HG03432 (cell line): ENCODE measurements around the gene FAM151B.
"Not testable (repeated sequence)": the region's sequence is repeated elsewhere in the genome, so short reads cannot be mapped to it uniquely, and the experiment has no call there.

Source experiments
- ATAC-seq: cut with Tn5 transposase; IDR thresholded peaks from one replicate; pipeline ENCODE4 v1.9.1; 2021; ENCODE audit warnings: mild to moderate bottlenecking, moderate library complexity; ENCODE audit not compliant: unreplicated experiment

FAM151B gene, protein sequence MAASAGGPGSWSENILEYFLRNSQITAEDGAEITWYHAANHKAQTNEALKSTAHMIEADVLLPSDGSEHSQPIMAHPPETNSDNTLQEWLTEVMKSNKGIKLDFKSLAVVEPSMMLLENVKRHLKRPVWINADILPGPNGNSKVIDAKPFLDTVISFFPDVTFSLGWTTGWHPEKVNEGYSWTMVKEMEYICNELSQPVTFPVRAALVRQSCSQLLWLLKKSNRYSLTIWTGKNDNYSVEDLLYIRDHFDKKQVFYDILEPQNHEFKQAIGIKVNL

DNA sequence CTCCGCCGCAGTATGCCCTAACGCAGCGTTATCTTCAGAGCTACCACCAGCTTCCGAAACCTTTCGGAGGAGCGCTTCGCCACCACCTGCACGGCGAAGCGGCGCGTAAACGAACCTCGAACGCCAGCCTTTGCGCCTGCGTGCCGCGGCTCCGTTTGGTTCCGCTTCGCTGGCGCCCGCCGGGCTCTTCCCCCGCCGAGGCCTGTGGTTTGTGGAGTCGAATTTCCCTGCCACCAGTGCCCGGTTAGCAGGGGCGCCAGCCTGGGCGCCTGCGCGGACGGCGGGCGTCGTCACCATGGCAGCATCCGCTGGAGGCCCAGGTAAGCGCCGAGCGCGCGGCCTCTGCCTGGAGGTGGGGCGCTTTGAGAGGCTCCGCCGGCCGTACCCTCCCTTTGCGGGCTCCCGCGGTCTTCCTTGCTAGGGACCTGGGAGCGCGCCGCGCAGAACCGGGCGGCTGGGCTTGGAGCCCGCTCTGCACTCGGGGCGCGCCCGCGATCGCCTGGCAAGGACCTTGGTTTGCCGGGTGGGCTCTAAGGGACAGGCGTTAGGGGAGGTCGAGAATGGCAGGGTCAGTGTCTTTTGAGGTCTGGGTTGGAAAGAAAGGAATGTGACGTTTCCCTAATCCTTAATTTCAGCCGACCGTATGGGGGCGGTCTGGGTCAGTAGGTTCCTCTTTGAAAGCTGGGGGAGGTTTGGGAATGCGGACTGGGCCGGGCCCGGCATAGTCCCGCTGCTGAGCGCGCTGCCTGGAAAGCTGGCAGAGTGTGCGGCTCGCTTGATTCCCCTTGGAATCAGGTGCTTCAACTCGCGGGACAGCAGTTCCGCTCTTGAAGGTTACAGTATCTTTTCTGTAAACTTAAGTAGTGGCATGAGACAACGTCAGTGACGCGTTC is at the start of gene FAM151B:
Gene FAM151B, plus strand, starts transcription at position 272 of the 893 bp plus-strand sequence. Its CDS starts 24 bp downstream, at position 296.
- ATAC-seq = peak; percentile 95

DNA sequence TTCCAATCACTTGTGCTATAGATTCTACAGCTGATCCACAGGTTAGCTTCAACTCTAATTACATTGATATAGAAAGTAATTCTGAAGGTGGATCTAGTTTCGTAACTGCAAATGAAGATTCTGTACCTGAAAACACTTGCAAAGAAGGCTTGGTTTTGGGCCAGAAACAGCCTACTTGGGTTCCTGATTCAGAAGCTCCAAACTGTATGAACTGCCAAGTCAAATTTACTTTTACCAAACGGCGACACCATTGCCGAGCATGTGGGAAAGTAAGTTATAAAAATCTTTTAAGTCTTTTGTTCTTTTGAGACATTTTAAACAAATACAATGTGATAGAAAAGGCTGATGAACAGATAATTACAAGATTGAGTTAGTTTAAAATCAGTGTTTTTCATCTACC is 49.2 kb upstream of the FAM151B start:
- ATAC-seq = no peak

DNA sequence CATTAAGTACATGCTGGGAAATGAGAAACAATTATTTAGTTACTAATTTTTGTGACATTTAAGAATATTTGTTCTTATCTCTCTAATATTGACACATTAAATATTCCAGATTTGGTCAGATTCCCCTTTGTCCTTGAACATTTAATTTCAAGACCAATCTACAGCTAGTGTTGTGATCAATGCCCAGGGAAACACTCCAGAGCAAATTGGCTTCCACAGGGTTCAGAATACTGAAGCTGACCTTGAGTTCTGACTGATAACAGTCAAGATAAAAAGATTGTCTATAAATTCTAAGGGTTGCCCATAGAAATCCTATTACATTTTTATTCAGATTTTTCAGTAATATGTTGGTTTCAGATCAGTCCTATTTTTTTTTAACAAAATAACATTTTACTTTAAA is 48.7 kb upstream of the FAM151B start:
- ATAC-seq = no peak

DNA sequence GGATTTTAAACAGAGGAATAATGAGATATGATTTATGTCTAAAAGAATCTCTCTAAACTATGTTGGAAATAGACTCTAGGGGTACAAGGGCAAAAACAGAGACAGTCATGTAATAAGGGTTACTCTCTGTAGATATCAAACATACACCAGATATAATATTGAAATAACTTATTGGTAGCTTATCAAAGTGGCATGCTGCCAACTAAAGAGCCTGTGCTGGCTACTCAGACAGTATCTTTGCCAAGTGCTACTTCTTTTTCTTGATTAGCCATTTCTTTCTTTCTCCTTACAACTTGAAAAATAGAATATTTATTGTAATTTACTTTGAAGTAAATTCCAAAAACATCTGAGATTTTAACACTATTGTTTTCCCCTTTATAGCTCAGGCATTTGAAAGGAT is 45.2 kb upstream of the FAM151B start:
- no peak for ATAC-seq

DNA sequence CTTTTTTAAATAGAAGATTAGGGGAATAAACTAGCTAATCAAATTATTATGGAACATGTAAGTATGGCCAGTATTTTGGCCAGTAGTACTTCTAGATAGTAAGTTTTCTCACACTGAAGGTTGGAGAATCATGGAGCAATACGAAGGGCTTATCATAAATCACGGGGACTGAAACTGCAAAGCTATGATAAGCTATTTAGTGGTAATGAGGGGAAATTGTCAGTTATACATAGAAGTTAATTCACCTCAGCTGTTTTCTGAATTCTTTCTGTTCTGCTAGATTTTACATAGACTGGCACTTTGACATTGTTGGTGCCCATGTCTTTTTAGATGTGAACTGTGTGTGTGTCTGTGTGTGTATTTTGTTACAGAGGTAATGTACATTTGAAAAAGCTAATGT is 34.5 kb upstream of the FAM151B start:
- no peak for ATAC-seq

DNA sequence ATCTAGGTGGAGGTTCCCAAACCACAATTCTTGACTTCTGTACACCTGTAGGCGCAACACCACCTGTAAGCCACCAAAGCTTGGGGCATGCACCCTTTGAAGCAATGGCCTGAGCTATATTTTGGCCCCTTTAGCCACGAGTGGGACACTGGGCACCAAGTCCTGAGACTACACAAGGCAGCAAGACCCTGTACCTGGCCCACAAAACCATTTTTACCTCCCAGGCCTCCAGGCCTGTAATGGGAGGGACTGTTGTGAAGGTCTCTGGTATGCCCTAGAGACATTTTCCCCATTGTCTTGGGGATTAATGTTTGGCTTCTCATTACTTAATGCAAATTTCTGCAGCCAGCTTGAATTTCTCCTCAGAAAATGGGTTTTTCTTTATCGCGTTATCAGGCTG is 24.6 kb upstream of the FAM151B start:
- no peak for ATAC-seq

DNA sequence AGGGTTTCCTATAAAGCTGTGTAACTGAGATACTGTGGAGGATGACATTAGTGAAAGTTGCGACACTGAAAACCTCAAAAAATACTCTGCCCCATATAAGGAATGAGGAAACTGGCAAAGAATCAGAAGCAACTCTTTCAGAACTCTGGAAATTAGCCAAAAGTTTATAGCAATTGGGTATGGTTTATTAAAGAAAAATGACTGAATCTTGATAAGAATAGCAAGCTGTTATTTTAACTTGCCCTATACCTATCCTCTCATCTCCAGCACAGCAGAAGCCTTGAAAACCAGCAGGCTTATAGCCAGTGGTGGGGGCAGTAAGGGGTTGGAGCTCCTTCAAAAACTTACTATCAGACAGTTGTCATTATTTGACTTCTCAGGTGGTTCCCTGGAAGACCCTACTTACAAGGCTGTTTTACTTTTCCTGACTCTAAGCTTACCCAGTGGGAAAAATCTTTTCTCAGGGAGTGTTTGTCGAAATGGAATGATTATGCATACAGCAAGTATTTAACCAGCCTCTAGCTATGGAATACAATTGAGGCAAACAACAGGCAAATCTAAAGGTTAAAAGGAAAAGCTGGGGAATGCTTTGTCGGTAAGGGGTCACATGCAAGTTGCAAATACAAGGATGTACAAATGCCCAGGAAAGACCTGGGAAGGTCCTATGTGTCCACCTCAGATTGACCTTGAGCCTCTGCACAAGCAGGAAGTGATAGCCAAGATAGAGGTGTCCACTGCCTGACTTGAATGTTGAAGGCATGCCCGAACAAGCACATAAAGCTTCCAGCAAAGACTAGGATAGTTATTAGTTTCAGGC is 21.0 kb upstream of the FAM151B start:
- no peak for ATAC-seq

DNA sequence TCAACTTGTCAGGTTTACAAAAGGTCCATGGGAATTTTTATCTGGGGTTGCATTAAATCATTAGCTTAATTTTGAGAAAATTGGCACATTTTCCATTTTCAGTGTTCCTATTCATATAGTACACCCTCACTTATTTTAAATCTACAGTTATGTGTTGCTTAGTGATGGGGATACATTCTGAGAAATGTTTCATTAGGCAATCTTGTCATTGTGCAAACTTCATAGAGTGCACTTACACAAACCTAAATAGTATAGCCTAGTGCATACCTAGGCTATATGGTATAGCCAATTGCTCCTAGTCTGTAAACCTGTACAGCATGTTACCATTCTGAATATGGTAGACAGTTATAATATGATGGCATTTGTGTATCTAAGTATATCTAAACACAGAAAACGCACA is 19.8 kb upstream of the FAM151B start:
- no peak for ATAC-seq

DNA sequence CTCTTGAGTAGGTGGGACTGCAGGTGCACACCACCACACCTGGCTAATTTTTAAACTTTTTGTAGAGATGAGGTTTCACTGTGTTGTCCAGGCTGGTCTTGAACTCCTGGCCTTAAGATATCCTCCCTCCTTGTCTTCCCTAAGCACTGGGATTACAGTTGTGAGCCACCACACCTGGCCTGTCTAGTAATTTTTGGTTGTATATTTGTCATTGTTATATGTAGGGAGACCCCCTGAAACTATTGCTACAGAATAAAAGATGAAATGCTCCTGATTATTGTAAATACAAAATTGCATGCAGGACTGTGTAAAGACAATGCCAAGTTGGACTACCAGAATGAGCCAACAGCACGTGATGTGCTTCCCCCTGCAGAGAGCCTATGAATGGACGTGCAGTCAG is 17.3 kb upstream of the FAM151B start:
- not testable (repeated sequence) for ATAC-seq

DNA sequence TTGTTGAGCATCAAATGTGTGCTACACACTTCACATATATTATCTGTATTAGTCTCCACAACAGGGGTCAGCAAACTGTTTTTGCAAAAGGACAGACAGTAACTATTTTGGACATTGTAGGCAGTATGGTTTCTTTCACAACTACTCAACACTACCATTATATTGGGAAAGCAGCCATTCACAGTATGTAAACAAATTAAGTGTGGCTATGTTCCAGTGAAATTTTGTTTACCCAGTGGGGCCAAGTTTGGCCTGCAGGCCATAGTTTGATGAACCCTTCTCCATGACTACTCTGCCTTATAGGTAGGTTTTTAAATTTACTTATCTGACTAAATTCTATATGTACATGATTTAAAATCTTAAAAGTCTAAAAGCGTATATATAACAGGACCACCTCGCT is 13.0 kb upstream of the FAM151B start:
- no peak for ATAC-seq

DNA sequence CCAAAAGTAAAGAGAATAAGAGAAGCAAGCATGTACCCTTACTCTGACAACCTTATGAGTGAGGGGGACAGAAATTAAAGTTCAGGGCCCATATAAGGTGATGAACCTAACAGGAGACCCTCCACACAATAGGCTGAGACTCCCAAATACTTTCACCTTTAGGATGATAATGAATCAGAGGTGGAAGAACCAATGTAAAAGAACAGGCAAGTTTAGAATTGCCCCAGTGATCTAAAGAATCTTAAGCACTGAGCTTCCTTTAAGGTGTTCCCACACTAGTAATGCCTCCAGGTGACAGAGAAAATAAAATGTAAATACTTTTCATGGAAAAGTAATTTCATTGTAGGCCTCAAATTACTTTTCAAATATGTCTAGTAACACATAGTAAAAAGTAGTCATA is 8.2 kb upstream of the FAM151B start:
- no peak for ATAC-seq

DNA sequence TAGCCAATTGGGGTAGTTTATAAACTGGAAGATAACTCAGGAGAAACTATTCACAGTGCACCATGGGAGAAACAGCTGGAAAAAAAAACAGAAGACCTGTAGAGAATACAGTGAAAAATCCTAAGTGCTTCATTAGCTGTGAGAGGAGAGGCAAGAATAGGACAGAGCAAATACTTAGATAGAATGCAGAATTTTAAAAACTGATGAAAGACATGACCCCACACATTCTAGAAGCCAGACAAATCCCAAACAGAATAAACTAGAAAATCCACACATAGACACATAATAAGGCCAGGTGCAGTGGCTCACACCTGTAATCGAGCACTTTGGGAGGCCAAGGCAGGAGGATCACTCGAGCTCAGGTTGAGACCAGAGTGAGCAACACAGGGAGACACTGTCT is 7.5 kb upstream of the FAM151B start:
- no peak for ATAC-seq

DNA sequence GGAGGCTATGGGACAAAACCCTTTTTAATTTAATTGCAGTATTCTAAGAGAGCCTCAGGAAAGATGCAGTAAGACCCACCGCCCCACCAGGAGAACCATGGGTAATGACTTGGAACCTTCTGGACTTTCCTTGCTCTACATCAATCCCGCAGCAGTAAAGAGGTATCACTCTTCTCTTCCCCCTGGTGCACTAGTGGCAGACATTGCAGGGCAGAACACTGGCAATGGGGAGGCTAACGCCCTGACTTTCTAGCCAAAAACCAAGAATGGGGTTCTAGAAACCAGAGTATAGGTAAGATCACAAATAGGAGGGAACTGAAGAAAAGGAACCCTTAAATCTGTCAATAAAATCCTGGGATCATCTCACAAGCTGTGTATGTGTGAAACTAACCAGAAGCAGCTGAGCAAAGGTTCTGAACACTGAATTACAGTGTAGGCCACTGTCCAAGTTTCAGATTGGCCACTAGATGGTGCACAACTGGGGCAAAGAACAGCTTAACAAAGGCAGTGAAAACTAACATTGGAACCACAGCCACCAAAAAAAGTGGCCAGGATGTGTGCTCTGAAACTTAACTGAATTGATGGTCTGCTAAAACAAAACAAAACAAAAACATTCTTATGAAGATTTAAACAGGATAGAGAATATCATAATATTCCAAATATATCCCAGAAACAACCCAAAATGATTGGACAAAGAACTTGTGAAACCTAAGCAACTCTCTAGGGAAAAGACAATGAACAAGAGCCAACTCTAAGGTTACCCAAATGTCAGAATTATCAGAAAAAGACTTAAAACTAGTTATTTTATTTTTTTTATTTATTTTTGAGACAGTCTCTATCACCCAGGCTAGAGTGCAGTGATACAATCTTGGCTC is 6.6 kb upstream of the FAM151B start:
- peak; percentile 47 for ATAC-seq

DNA sequence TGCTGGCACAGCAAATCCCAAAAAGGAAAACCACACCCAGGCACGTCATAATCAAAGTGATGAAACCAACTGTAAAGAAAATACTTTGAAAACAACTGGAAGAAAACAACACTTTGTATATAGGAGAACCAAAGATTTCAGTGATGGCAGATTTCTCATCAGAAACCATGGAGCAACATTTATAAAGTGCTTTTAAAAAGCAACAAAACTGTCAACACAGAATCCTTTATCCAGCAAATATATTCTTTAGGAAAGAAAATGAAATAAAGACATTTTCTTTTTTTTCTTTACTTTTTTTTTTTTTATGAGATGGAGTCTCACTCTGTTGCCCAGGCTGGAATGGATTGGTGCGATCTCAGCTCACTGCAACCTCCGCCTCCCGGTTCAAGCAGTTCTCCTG is 5.3 kb upstream of the FAM151B start:
- ATAC-seq = no peak

DNA sequence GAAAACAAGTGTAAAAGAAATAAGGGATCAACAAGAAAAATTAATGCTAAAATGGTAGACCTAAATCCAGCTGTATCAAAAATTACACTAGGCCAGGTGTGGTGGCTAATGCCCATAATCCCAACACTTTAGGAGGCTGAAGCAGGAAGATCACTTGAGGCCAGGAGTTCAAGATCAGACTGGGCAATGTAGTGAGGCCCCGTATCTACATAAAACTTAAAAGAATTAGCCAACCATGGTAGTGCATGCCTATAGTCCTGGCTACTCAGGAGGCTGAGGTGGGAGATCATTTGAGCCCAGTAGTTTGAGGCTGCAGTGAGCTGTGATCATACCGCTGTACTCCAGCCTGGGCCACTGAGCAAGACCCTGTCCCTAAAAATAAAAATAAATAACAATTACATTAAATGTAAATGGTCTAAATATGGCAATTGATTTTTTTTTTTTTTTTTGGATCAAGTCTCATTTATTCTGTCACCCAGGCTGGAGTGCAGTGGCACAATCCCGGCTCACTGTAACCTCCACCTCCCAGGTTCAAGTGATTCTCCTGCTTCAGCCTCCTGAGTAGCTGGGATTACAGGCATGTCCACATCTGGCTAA is 4.2 kb upstream of the FAM151B start:
- ATAC-seq = no peak

DNA sequence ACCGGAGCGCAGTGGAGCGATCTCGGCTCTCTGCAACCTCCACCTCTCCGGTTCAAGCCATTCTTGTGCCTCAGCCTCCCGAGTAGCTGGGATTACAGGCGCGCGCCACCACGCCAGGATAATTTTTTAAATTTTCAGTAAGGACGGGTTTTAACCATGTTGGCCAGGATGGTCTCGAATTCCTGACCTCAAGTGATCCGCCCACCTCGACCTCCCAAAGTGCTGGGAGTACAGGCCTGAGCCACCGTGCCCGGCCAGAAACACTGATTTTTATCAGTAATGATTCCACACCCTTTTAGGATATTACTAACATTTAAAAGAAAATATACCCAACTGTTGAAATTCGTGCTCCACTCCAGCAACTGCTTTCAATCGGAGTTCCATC is 464 bp upstream of the FAM151B start:
- ATAC-seq = no peak

DNA sequence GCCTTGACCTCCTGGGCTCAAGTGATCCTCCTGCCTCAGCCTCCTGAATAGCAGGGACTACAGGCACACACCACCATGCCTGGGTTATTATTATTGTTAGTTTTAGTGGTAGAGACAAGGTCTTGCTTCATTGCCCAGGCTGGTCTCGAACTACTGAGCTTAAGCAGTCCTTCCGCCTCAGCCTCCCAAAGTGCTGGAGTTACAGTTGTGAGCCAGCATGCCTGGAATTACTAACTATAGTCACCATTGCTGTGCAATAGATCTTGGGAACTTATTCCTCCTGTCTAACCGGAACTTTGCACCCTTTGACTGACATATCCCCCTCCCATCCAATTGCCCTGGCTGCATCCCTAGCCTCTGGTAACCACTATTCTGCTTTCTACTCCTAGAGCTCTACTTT is 3.4 kb downstream of the FAM151B start:
- no peak for ATAC-seq

DNA sequence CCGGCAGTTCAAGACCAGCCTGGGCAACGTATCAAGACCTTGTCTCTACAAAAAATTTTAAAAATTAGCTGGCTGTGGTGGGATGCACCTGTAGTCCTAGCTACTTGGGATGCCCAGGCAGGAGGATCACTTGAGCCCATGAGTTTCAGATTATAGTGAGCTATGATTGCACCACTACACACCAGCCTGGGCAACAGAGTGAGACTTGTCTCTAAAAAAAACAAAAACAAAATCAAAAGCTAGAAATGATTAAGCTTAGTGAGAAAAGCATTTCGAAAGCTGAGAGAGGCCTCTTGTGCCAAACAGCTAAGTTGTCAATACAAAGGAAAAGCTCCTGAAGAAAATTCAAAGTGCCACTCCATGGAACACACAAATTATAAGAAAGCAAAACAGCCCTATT is 4.8 kb downstream of the FAM151B start:
- no peak for ATAC-seq

DNA sequence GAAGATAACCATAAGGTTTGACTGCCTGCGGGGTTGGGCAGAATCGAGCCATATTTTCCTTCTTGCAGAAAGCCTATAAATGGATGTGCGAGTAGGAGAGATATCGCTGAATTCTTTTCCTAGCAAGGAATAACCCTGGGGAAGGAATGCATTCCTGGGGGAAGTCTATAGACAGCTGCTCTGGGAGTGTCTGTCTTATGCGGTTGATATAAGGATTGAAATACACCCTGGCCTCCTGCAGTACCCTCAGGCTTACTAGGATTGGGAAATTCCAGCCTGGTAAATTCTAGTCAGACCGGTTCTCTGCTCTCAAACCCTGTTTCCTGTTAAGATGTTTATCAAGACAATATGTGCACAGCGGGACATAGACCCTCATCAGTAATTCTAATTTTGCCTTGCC is 5.5 kb downstream of the FAM151B start:
- not testable (repeated sequence) for ATAC-seq

DNA sequence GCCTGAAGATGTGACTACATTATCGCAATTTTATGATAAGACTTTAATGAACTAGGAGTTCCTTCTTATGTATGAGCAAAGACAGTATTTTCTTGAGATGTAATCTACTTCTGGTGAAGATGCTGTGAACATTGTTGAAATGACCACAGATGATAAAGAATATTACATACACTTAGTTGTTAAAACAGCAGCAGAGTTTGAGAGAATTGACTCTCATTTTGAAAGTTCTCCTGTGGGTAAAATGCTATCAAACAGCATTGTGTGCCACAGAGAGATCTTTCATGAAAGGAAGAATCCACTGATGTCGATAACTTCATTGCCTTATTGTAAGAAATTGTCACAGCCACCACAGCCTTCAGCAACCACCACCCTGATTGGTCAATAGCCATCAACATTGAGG is 8.0 kb downstream of the FAM151B start:
- ATAC-seq = no peak
